ENCODE data around the gene GBA2.

- TF ChIP-seq TEAD4 (IDR thresholded peaks at IDR 0.05), result no peak
- no peak for TF ChIP-seq TAF1 (IDR thresholded peaks at IDR 0.05; ENCODE audit: low read depth)
- no peak for TF ChIP-seq CREB1 (IDR thresholded peaks at IDR 0.05; ENCODE audit: low read depth)
- TF ChIP-seq, protein P1, sequence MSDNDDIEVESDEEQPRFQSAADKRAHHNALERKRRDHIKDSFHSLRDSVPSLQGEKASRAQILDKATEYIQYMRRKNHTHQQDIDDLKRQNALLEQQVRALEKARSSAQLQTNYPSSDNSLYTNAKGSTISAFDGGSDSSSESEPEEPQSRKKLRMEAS (IDR thresholded peaks at IDR 0.05), result no peak
- TF ChIP-seq EP300 (IDR thresholded peaks at IDR 0.05; ENCODE audit: borderline replicate concordance), result no peak
- no peak for TF ChIP-seq RAD21 (IDR thresholded peaks at IDR 0.05; ENCODE audit: low read depth)
- no peak for TF ChIP-seq REST (IDR thresholded peaks at IDR 0.05; ENCODE audit: low read depth)
- no peak for TF ChIP-seq CEBPB (IDR thresholded peaks at IDR 0.05)
- TF ChIP-seq ZBTB7A (IDR thresholded peaks at IDR 0.05; ENCODE audit: low read depth), result no peak
- TF ChIP-seq FOXM1 (IDR thresholded peaks at IDR 0.05; ENCODE audit: borderline replicate concordance, low read depth), result no peak
Measured at GRCh38 chr9:35700031-35700430, 49.0 kb downstream of the GBA2 start.
